Activated CD4-positive, CD25-positive, alpha-beta regulatory T cell treated with anti-CD3 and anti-CD28 coated beads, Interleukin-2, amount 50 U/mL, for 72 hours (primary cell): ENCODE measurements around the gene ESPNL.

Experiments used
- DNase-seq: peaks from one replicate; pipeline ENCODE4 v3.0.0; 2021

The ESPNL gene

GRCh38 chr2:238144262-238144661 lies 44.1 kb downstream of the ESPNL start:
- no peak for DNase-seq

- DNase-seq = no peak
Observed at GRCh38 chr2:238145046-238145445, 44.9 kb downstream of the ESPNL start.

- no peak for DNase-seq
Observed at GRCh38 chr2:238145851-238146250, 45.7 kb downstream of the ESPNL start.

- no peak for DNase-seq
Observed at GRCh38 chr2:238146884-238147544, 46.9 kb downstream of the ESPNL start.

- DNase-seq = no peak
Observed at GRCh38 chr2:238148981-238149380, 48.8 kb downstream of the ESPNL start.

- no peak for DNase-seq
Observed at GRCh38 chr2:238149841-238150572, 49.9 kb downstream of the ESPNL start.

GRCh38 chr2:238150686-238151085 lies 50.5 kb downstream of the ESPNL start:
- no peak for DNase-seq

GRCh38 chr2:238151205-238151604 lies 51.1 kb downstream of the ESPNL start:
- DNase-seq = no peak

GRCh38 chr2:238151628-238152235 lies 51.6 kb downstream of the ESPNL start:
- DNase-seq = no peak

GRCh38 chr2:238152771-238153688 lies 52.9 kb downstream of the ESPNL start:
- DNase-seq = no peak

GRCh38 chr2:238154570-238154969 lies 54.4 kb downstream of the ESPNL start:
- DNase-seq = no peak

- no peak for DNase-seq
Observed at GRCh38 chr2:238155051-238155760, 55.1 kb downstream of the ESPNL start.

GRCh38 chr2:238155761-238156694 lies 55.9 kb downstream of the ESPNL start:
- no peak for DNase-seq

GRCh38 chr2:238157506-238158017 lies 57.4 kb downstream of the ESPNL start:
- DNase-seq = no peak

GRCh38 chr2:238158018-238158508 lies 57.9 kb downstream of the ESPNL start:
- DNase-seq = no peak

- DNase-seq = no peak
Observed at GRCh38 chr2:238158509-238159070, 58.5 kb downstream of the ESPNL start, which contains the start of gene ERFE. Gene ERFE (plus strand): TSS chr2:238158970. CDS start chr2:238159008, 38 bp downstream.

GRCh38 chr2:238159071-238159539 lies 59.0 kb downstream of the ESPNL start:
- no peak for DNase-seq

- DNase-seq = no peak
Observed at GRCh38 chr2:238159661-238160205, 59.6 kb downstream of the ESPNL start.

GRCh38 chr2:238160206-238161129 lies 60.3 kb downstream of the ESPNL start:
- DNase-seq = no peak
